MM.1S (cell line): ENCODE data around the gene FBXL7.

Experiments
- DNase-seq: peaks from one replicate; pipeline ENCODE4 v3.0.0-alpha.2; 2015
- H2AFZ ChIP-seq: fragments of 300-600 bp; sonication (generic); 2 replicates; pipeline ENCODE4 v1.6.0; 2016; ENCODE audit warnings: antibody characterized with exemption, low read length
- H3F3A ChIP-seq: fragments of 300-600 bp; sonication (generic); 2 replicates; pipeline ENCODE4 v1.6.1; 2016; ENCODE audit warnings: mild to moderate bottlenecking, antibody characterized with exemption, low read length, moderate library complexity, mixed read lengths; ENCODE audit not compliant: insufficient read depth
- H3K27ac ChIP-seq: fragments of 300-600 bp; sonication (generic); 2 replicates; pipeline ENCODE4 v1.5.1; 2016; ENCODE audit warnings: mild to moderate bottlenecking, low read length
- H3K27me3 ChIP-seq: fragments of 300-600 bp; sonication (generic); replicated peaks from 2 replicates; pipeline ENCODE4 v1.6.0; 2016; ENCODE audit warnings: low read length; ENCODE audit not compliant: insufficient read depth
- H3K36me3 ChIP-seq: fragments of 300-600 bp; sonication (generic); replicated peaks from 2 replicates; pipeline ENCODE4 v1.6.1; 2016; ENCODE audit warnings: mild to moderate bottlenecking, low read length, mixed read lengths; ENCODE audit not compliant: insufficient read depth
- H3K4me1 ChIP-seq: fragments of 300-600 bp; sonication (generic); 2 replicates; pipeline ENCODE4 v1.6.1; 2016; ENCODE audit warnings: low read length, mixed read lengths
- H3K4me2 ChIP-seq: fragments of 300-600 bp; sonication (generic); 2 replicates; pipeline ENCODE4 v1.6.0; 2016; ENCODE audit warnings: low read depth, low read length
- H3K4me3 ChIP-seq: fragments of 300-600 bp; sonication (generic); 2 replicates; pipeline ENCODE4 v1.5.1; 2016; ENCODE audit warnings: low read length, mixed read lengths
- H3K79me2 ChIP-seq: fragments of 300-600 bp; sonication (generic); 2 replicates; pipeline ENCODE4 v1.6.1; 2016; ENCODE audit warnings: mixed run types, low read length, mixed read lengths
- H3K9ac ChIP-seq: fragments of 300-600 bp; sonication (generic); 2 replicates; pipeline ENCODE4 v1.6.1; 2016; ENCODE audit warnings: low read length, mixed read lengths
- H3K9me2 ChIP-seq: fragments of 300-600 bp; sonication (generic); replicated peaks from 2 replicates; pipeline ENCODE4 v1.6.1; 2016; ENCODE audit warnings: mild to moderate bottlenecking, low read length, mixed read lengths; ENCODE audit not compliant: insufficient read depth
- H3K9me3 ChIP-seq: fragments of 300-600 bp; sonication (generic); replicated peaks from 2 replicates; pipeline ENCODE4 v1.6.1; 2016; ENCODE audit warnings: mild to moderate bottlenecking, low read length, mixed read lengths; ENCODE audit not compliant: insufficient read depth
- H4K20me1 ChIP-seq: fragments of 300-600 bp; sonication (generic); 2 replicates; pipeline ENCODE4 v1.6.1; 2016; ENCODE audit warnings: mild to moderate bottlenecking, low read length, moderate library complexity, mixed read lengths; ENCODE audit not compliant: insufficient read depth
- EZH2 ChIP-seq: fragments of 300-600 bp; sonication (generic); optimal IDR thresholded peaks from 2 replicates; pipeline ENCODE3; 2017; ENCODE audit warnings: low read depth, mild to moderate bottlenecking, antibody characterized with exemption, low read length, mixed read lengths
- EZH2phosphoT487 ChIP-seq: fragments of 300-600 bp; sonication (generic); IDR thresholded peaks from 2 replicates; pipeline ENCODE4 v1.6.1; 2018; ENCODE audit warnings: antibody characterized with exemption, low read length
- TF ChIP-seq, protein P1 (sequence below): fragments of 300-600 bp; sonication (generic); IDR thresholded peaks from 2 replicates; pipeline ENCODE4 v1.5.1; 2016; ENCODE audit warnings: antibody characterized with exemption, low read length, mixed read lengths

Gene FBXL7

DNA sequence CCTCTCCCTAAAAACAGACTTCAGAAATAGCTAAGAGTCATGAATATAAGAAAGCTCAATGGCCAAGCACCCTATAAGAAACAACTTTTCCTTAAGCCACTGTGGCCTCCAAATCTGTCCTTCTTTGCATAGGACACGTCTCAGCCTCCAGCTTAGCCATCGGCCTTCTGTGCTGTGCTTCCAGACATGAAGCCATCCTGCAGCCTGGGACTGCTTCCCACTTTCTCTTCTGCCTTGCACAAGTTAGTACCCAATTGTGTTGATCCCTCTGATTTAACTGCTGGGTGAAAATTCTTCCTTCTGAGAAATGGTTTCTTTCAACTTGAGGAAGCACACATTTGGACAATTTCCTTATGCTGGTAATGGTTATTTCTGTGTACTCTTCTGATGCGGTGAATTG is 344.9 kb downstream of the FBXL7 start:
- Histone ChIP-seq H3K9me3 (no peaks in the 10 kb centered on the region), H3K4me1 (no peaks in the 10 kb centered on the region), H3K4me3 (no peak overlapping the region), H3K27me3 (no peaks in the 10 kb centered on the region), H3F3A (no peaks in the 10 kb centered on the region), H3K9me2 (no peaks in the 10 kb centered on the region), H3K4me2 (no peak overlapping the region), H3K27ac (no peak overlapping the region), H3K79me2 (peaks cover 24% of the 10 kb centered on the region; the same call in 1 of the 2 replicates), H2AFZ (no peak overlapping the region), H3K36me3 (no peaks in the 10 kb centered on the region), H4K20me1 (no peaks in the 10 kb centered on the region), H3K9ac (no peak overlapping the region)
- TF ChIP-seq EZH2 (no peak), EZH2phosphoT487 (no peak)
- TF ChIP-seq, protein P1, sequence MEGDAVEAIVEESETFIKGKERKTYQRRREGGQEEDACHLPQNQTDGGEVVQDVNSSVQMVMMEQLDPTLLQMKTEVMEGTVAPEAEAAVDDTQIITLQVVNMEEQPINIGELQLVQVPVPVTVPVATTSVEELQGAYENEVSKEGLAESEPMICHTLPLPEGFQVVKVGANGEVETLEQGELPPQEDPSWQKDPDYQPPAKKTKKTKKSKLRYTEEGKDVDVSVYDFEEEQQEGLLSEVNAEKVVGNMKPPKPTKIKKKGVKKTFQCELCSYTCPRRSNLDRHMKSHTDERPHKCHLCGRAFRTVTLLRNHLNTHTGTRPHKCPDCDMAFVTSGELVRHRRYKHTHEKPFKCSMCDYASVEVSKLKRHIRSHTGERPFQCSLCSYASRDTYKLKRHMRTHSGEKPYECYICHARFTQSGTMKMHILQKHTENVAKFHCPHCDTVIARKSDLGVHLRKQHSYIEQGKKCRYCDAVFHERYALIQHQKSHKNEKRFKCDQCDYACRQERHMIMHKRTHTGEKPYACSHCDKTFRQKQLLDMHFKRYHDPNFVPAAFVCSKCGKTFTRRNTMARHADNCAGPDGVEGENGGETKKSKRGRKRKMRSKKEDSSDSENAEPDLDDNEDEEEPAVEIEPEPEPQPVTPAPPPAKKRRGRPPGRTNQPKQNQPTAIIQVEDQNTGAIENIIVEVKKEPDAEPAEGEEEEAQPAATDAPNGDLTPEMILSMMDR = no peak
- DNase-seq = no peak

DNA sequence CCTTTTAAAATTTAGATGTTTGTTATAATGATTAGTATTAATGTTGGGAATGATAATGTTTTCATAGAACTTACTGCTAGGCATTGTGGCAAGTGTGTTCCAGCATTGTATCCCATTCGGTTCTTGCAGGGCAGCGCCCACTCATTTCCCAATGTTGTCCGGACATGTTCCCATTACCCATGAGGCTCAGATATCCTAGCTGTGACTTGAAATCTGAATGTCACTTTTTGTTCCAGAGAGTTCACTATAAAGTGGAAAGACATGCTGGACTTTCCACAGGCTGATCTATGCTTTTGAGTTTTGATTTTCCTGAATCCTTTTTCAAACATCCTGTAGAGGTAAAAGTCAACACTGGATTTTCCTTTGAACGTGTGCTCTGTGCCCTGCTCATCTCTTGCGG is 350.6 kb downstream of the FBXL7 start:
- no peak overlapping the region for H2AFZ ChIP-seq
- no peak overlapping the region for H3K4me3 ChIP-seq
- H3K27me3 ChIP-seq = no peaks in the 10 kb centered on the region
- no peak overlapping the region for H3K4me2 ChIP-seq
- no peaks in the 10 kb centered on the region for H3K36me3 ChIP-seq
- H3K4me1 ChIP-seq = no peaks in the 10 kb centered on the region
- H3K79me2 ChIP-seq = peaks cover 17% of the 10 kb centered on the region
- H3K9me3 ChIP-seq = no peaks in the 10 kb centered on the region
- H3F3A ChIP-seq = no peaks in the 10 kb centered on the region
- TF ChIP-seq EZH2phosphoT487 = no peak
- no peak for TF ChIP-seq EZH2
- TF ChIP-seq, protein P1 = no peak
- H4K20me1 ChIP-seq = no peaks in the 10 kb centered on the region
- H3K9me2 ChIP-seq = no peaks in the 10 kb centered on the region
- no peak overlapping the region for H3K27ac ChIP-seq
- no peak for DNase-seq
- no peak overlapping the region for H3K9ac ChIP-seq

DNA sequence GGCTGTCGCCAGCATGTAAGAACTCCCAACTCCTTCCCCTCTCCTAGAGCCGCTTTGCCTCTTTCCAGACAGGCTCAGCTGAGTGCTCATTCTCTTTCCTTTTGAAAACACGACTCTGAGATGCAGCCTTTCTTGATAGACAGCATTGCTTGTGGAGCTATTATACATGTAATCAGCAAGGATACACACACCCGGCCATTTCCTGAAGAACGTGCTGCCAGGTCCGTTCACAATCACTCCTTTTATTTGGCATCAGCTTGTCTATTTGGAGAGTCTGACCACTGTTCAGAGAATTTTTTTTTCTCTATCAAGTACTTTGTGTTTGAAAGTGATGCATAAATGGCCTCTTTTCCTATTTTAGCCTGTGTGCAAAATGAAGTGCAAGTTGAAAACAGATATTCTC is 351.0 kb downstream of the FBXL7 start:
- Histone ChIP-seq H3K27ac (no peak overlapping the region), H3K4me2 (no peak overlapping the region), H3K36me3 (no peaks in the 10 kb centered on the region), H4K20me1 (no peaks in the 10 kb centered on the region), H3K4me1 (no peaks in the 10 kb centered on the region), H3K27me3 (no peaks in the 10 kb centered on the region), H3F3A (no peaks in the 10 kb centered on the region), H3K9ac (no peak overlapping the region), H3K9me2 (no peaks in the 10 kb centered on the region), H3K4me3 (no peak overlapping the region), H3K9me3 (no peaks in the 10 kb centered on the region), H3K79me2 (peaks cover 17% of the 10 kb centered on the region), H2AFZ (no peak overlapping the region)
- TF ChIP-seq EZH2phosphoT487 (no peak), EZH2 (no peak)
- TF ChIP-seq, protein P1 = no peak
- no peak for DNase-seq
